ACHN (cell line): ENCODE results near the gene CLEC2D.
"Not testable (repeated sequence)": the region's sequence is repeated elsewhere in the genome, so short reads cannot be mapped to it uniquely, and the experiment has no call there.

Source experiments
- DNase-seq: peaks from one replicate; pipeline ENCODE4 v3.0.0-alpha.2; 2015
- in situ Hi-C: cut with HindIII; loops from 2 replicates; pipeline ENCODE4 v1.10.0; 2017; ENCODE audit warnings: low sequenced_read_pairs, low pct_ligation_motif_present, low pct_unique_long_range_greater_than_20kb

CLEC2D gene

GRCh38 chr12:9692909-9693308 is 23.4 kb downstream of the CLEC2D start:
- in situ Hi-C loops: no loop called here
- DNase-seq: no peak

- DNase-seq: no peak
- in situ Hi-C loops: no loop called here
These were observed 24.7 kb downstream of the CLEC2D start for GRCh38 chr12:9694241-9694640.

GRCh38 chr12:9695150-9695549 is 25.6 kb downstream of the CLEC2D start:
- DNase-seq: peak; percentile 35
- in situ Hi-C loops: not testable (repeated sequence)

GRCh38 chr12:9695661-9696060 is 26.1 kb downstream of the CLEC2D start:
- in situ Hi-C loops, DNase-seq: not testable (repeated sequence)

GRCh38 chr12:9697619-9698018 is 28.1 kb downstream of the CLEC2D start:
- DNase-seq: no peak
- in situ Hi-C loops: no loop called here

- no peak for DNase-seq
- in situ Hi-C loops: no loop called here
These were observed 29.2 kb downstream of the CLEC2D start for GRCh38 chr12:9698681-9699080.

GRCh38 chr12:9699269-9699897 is 29.9 kb downstream of the CLEC2D start:
- DNase-seq: no peak
- in situ Hi-C loops: no loop called here

GRCh38 chr12:9699898-9700605 is 30.5 kb downstream of the CLEC2D start:
- no peak for DNase-seq
- in situ Hi-C loops: loop anchor here (10.0 kb wide), 1 partner anchor 65 kb away; no protein-coding TSS in a partner anchor

GRCh38 chr12:9700606-9700956 is 31.1 kb downstream of the CLEC2D start:
- in situ Hi-C loops: loop anchor here (10.0 kb wide), 1 partner anchor 66 kb away; no protein-coding TSS in a partner anchor
- no peak for DNase-seq

- in situ Hi-C loops: loop anchor here (10.0 kb wide), 1 partner anchor 67 kb away; no protein-coding TSS in a partner anchor
- DNase-seq: no peak
These were observed 32.1 kb downstream of the CLEC2D start for GRCh38 chr12:9701380-9702154.

GRCh38 chr12:9702255-9702654 is 32.7 kb downstream of the CLEC2D start:
- no peak for DNase-seq
- in situ Hi-C loops: loop anchor here (10.0 kb wide), 1 partner anchor 67 kb away; no protein-coding TSS in a partner anchor

- in situ Hi-C loops: loop anchor here (10.0 kb wide), 1 partner anchor 70 kb away; no protein-coding TSS in a partner anchor
These were observed 35.0 kb downstream of the CLEC2D start for GRCh38 chr12:9704561-9704960.

GRCh38 chr12:9706086-9706685 is 36.7 kb downstream of the CLEC2D start:
- in situ Hi-C loops: loop anchor here (10.0 kb wide), 1 partner anchor 71 kb away; no protein-coding TSS in a partner anchor
- no peak for DNase-seq

More at GRCh38 chr12:9704561-9704960, 35.0 kb downstream of the CLEC2D start:
- not testable (repeated sequence) for DNase-seq

- in situ Hi-C loops: loop anchor here (10.0 kb wide), 1 partner anchor 73 kb away; no protein-coding TSS in a partner anchor
- DNase-seq: no peak
These were observed 37.8 kb downstream of the CLEC2D start for GRCh38 chr12:9707356-9707755.

- DNase-seq: peak; percentile 67
- in situ Hi-C loops: loop anchor here (10.0 kb wide), 1 partner anchor 73 kb away; no protein-coding TSS in a partner anchor
These were observed 38.6 kb downstream of the CLEC2D start for GRCh38 chr12:9707864-9708808.

GRCh38 chr12:9708853-9709252 is 39.3 kb downstream of the CLEC2D start:
- in situ Hi-C loops: loop anchor here (10.0 kb wide), 1 partner anchor 74 kb away; no protein-coding TSS in a partner anchor
- DNase-seq: no peak

GRCh38 chr12:9710584-9711375 is 41.3 kb downstream of the CLEC2D start:
- DNase-seq: no peak
- in situ Hi-C loops: no loop called here
